AML-193 (cell line): Measurements from ENCODE around the gene SKIDA1.

ENCODE experiments used
- DNase-seq, 2 experiments: peaks; one replicate each; lab custom pipeline; 2025; lab: John Stamatoyannopoulos, UW

SKIDA1 gene

DNA sequence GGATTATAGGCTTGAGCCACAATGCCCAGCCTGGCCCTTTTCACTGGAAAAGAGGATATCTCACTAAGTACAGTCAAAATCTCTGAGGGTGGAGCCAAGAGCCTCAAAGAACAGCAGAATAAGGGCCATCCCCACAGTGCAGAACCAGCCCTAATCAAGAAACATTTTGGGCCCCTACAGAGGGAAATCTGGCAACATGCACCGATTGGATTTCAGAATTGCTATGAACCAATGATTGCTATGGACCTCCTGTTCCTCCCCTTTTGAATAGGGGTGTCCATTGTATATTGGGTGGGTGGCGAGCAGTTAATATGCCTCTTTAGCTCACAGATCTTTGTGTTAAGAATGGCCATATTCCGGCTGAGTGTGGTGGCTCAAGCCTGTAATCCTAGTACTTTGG is 42.7 kb downstream of the SKIDA1 start:
- no peak for DNase-seq

DNA sequence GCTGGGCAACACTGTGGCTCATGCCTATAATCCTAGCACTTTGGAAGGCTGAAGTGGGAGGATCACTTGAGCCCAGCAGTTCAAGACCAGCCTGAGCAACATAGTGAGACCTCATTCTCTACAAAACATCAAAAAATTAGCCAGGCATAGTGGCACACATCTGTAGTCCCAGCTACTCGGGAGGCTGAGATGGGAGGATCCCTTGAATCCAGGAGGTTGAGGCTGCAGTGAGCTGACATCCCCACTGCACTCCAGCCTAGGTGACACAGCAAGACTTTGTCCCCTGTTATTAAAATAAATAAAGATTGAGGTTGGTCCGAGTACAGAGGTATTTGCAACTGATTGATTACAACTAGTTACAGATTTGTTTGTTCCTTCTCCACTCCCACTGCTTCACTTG is 44.1 kb downstream of the SKIDA1 start:
- DNase-seq = no peak

- DNase-seq = no peak
Observed at GRCh38 chr10:21479570-21480315, 45.7 kb downstream of the SKIDA1 start.

DNA sequence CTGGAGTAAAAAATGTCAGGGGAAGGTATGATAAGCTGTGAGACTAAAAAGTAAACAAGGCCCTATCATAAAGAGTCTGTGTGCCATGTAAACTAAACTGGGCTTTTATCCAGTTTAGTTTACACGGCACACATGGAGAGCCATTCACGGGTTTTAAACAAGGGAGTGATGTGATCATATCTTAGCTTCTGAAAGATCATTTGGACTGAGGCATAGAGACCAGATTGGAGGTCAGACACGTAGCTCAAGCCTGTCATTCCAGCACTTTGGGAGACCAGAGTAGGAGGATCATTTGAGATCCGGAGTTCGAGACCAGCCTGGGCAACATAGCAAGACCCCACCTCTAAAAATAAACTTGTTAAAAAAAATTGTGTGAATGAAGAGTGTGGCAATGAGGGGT is 50.1 kb downstream of the SKIDA1 start:
- DNase-seq = no peak

- DNase-seq = no peak
Observed at GRCh38 chr10:21473541-21473940, 51.9 kb downstream of the SKIDA1 start.

DNA sequence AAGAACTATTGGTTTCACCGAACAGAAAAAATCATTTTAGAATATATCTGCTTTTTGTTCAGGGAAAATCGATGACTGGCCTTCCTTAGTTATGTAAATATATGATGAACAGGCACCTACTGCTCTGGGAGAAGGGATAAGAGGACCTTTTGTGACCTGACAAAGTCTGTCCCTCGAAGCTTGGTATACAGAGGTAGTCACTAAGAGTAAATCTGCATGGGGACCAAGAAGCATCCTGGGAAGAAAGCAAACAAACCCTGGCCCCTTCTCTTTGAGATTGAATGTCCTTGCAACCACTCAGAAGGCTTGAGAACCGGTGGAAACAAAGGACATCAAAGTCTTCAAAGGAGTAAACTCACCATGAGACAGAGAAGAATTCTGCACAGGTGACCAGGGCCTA is 52.3 kb downstream of the SKIDA1 start:
- DNase-seq = no peak

GRCh38 chr10:21468086-21468485 is 57.4 kb downstream of the SKIDA1 start:
- DNase-seq = no peak

- no peak for DNase-seq
Observed at GRCh38 chr10:21467633-21468032, 57.8 kb downstream of the SKIDA1 start.

DNA sequence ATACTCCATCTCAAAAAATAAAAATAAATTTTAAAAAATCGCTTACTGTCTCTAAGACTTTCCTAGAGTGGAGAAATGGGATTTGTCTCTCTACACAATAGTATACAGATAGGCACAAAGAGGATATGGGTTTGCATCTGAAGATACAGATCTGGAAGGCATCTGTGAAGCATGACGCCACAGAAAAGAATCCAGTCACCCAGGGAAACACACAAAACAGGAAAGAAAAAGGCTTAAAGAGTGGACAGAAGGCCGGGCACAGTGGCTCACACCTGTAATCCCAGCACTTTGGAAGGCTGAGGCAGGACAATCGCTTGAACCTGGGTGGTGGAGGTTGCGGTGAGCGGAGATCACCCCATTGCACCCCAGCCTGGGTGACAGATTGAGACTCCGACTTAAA is 61.3 kb downstream of the SKIDA1 start:
- no peak for DNase-seq
